ENCODE data around the gene BSPRY. TPM values are rescaled to one million over a fixed set of nuclear protein-coding genes. Genes with fewer than 3 reads are reported as not detected.

Gene BSPRY
- total and polyA plus RNA-seq, 2 experiments from 2014 or later = 0.93 to 1.2 TPM

GRCh38 chr9:113341712-113342410 is 7.5 kb upstream of the BSPRY start:
- H3K27ac ChIP-seq = no peak overlapping the region
- H3K36me3 ChIP-seq = no peaks in the 10 kb centered on the region
- no peak for DNase-seq (ENCODE audit: low read depth in 1 of 2, low spot score in 1 of 2)
- no peak overlapping the region for H3K4me3 ChIP-seq
- TF ChIP-seq, protein P1, sequence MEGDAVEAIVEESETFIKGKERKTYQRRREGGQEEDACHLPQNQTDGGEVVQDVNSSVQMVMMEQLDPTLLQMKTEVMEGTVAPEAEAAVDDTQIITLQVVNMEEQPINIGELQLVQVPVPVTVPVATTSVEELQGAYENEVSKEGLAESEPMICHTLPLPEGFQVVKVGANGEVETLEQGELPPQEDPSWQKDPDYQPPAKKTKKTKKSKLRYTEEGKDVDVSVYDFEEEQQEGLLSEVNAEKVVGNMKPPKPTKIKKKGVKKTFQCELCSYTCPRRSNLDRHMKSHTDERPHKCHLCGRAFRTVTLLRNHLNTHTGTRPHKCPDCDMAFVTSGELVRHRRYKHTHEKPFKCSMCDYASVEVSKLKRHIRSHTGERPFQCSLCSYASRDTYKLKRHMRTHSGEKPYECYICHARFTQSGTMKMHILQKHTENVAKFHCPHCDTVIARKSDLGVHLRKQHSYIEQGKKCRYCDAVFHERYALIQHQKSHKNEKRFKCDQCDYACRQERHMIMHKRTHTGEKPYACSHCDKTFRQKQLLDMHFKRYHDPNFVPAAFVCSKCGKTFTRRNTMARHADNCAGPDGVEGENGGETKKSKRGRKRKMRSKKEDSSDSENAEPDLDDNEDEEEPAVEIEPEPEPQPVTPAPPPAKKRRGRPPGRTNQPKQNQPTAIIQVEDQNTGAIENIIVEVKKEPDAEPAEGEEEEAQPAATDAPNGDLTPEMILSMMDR (IDR thresholded peaks at IDR 0.05; ENCODE audit: low read depth, low read length) = no peak
- H3K9me3 ChIP-seq (ENCODE audit: low read depth) = no peaks in the 10 kb centered on the region
- H3K27me3 ChIP-seq = no peaks in the 10 kb centered on the region
- H3K4me1 ChIP-seq (ENCODE audit: low read depth) = peaks cover 9% of the 10 kb centered on the region

GRCh38 chr9:113343732-113344231 is 5.6 kb upstream of the BSPRY start:
- TF ChIP-seq, protein P1 (IDR thresholded peaks at IDR 0.05; ENCODE audit: low read depth, low read length) = no peak
- H3K9me3 ChIP-seq (ENCODE audit: low read depth) = no peaks in the 10 kb centered on the region
- H3K27ac ChIP-seq = peak overlapping the region; percentile 93
- DNase-seq (ENCODE audit: low read depth in 1 of 2, low spot score in 1 of 2) = peak; percentile 91 to 95
- peaks cover 10% of the 10 kb centered on the region for H3K27me3 ChIP-seq
- H3K4me1 ChIP-seq (ENCODE audit: low read depth) = peaks cover 9% of the 10 kb centered on the region
- no peak overlapping the region for H3K4me3 ChIP-seq
- H3K36me3 ChIP-seq = no peaks in the 10 kb centered on the region

- TF ChIP-seq, protein P1 (IDR thresholded peaks at IDR 0.05; ENCODE audit: low read depth, low read length) = no peak
- DNase-seq (ENCODE audit: low read depth in 1 of 2, low spot score in 1 of 2) = no peak
- Histone ChIP-seq H3K27me3 (peaks cover 24% of the 10 kb centered on the region), H3K36me3 (no peaks in the 10 kb centered on the region), H3K27ac (no peak overlapping the region), H3K4me1 (ENCODE audit: low read depth) (peaks cover 14% of the 10 kb centered on the region), H3K9me3 (ENCODE audit: low read depth) (no peaks in the 10 kb centered on the region), H3K4me3 (no peak overlapping the region)
Measured at GRCh38 chr9:113345190-113345589, 4.2 kb upstream of the BSPRY start.

DNA sequence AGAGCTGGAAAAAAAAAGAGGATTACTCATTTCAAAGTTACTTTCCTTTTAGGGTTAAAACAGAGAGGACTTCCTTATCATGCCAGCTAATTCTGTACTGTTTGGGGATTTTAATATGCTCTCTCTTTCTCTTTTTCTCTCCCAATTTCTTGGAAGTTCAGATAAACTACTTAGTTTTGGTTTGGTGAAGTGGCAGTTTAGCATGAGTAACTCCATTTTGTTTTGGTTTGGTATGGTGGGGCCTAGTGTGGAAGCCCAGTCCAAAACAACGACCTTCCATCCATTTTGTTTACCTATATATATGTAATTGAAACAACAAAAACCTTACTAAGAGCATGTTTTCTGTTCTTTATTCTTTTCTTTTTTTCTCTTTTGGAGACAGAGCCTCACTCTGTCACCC is 3.7 kb upstream of the BSPRY start:
- H3K9me3 ChIP-seq (ENCODE audit: low read depth) = no peaks in the 10 kb centered on the region
- no peak for DNase-seq (ENCODE audit: low read depth in 1 of 2, low spot score in 1 of 2)
- peaks cover 15% of the 10 kb centered on the region for H3K4me1 ChIP-seq (ENCODE audit: low read depth)
- TF ChIP-seq, protein P1 (IDR thresholded peaks at IDR 0.05; ENCODE audit: low read depth, low read length) = no peak
- H3K27ac ChIP-seq = no peak overlapping the region
- peaks cover 29% of the 10 kb centered on the region for H3K27me3 ChIP-seq
- H3K4me3 ChIP-seq = no peak overlapping the region
- no peaks in the 10 kb centered on the region for H3K36me3 ChIP-seq

DNA sequence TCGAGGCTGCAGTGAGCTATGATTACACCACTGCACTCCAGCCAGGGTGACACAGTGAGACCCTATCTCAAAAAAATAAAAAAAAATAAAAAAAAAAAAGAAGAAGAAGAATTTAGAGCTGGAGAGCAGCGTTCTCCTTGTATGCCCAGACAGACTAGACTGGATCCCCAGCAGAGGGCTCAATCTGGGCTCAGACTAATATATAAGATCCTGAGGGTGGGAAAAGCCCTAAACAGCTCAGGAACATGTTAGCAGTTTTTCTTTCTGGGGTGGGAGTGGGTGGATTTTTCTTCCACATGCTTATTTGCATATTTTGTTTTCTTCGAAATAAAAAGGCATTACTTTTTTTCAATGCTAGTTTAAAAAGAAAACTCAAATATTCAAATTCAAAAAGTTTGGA is 904 bp upstream of the BSPRY start:
- no peak for DNase-seq (ENCODE audit: low read depth in 1 of 2, low spot score in 1 of 2)
- no peaks in the 10 kb centered on the region for H3K9me3 ChIP-seq (ENCODE audit: low read depth)
- H3K4me1 ChIP-seq (ENCODE audit: low read depth) = peaks cover 14% of the 10 kb centered on the region
- no peak overlapping the region for H3K27ac ChIP-seq
- H3K27me3 ChIP-seq = peaks cover 54% of the 10 kb centered on the region
- H3K4me3 ChIP-seq = no peak overlapping the region
- TF ChIP-seq, protein P1 (IDR thresholded peaks at IDR 0.05; ENCODE audit: low read depth, low read length) = no peak
- no peaks in the 10 kb centered on the region for H3K36me3 ChIP-seq

Measured in cardiac muscle cell (in vitro differentiated cells and primary cell).